BLaER1 treated with 17β-estradiol and CSF1 and Interleukin-3, amounts not matched to agents 10 nM and 100 nM (cell line): ENCODE measurements around the gene HOXD11.

Experiments used
- H3K27ac ChIP-seq, 11 experiments: shearing (Covaris generic); formaldehyde crosslinking; 2 replicates each; pipeline ENCODE4 v1.8.1; 2022
- H3K27me3 ChIP-seq, 11 experiments: shearing (Covaris generic); formaldehyde crosslinking; 2 replicates each; pipeline ENCODE4 v1.8.1; 2022
- H3K36me3 ChIP-seq, 11 experiments: shearing (Covaris generic); formaldehyde crosslinking; 2 replicates each; pipeline ENCODE4 v1.8.1; 2022
- H3K4me1 ChIP-seq, 10 experiments: shearing (Covaris generic); formaldehyde crosslinking; 2 replicates each; pipeline ENCODE4 v1.8.1; 2022
- H3K4me2 ChIP-seq, 11 experiments: shearing (Covaris generic); formaldehyde crosslinking; 2 replicates each; pipeline ENCODE4 v1.8.1; 2022
- H3K4me3 ChIP-seq, 10 experiments: shearing (Covaris generic); formaldehyde crosslinking; 2 replicates each; pipeline ENCODE4 v1.8.1; 2022
- H3K9ac ChIP-seq, 11 experiments: shearing (Covaris generic); formaldehyde crosslinking; 2 replicates each; pipeline ENCODE4 v1.8.1; 2022
- H3K9me3 ChIP-seq, 11 experiments: shearing (Covaris generic); formaldehyde crosslinking; replicated peaks in 1 of 11; 2 replicates each; pipeline ENCODE4 v1.8.1; 2022
- H4K20me1 ChIP-seq, 11 experiments: shearing (Covaris generic); formaldehyde crosslinking; 2 replicates each; pipeline ENCODE4 v1.8.1; 2022
- Cebpa-rat ChIP-seq, 11 experiments: shearing (Covaris generic); IDR thresholded peaks; 2 replicates each; pipeline ENCODE4 v1.8.1; 2022

HOXD11 gene

GRCh38 chr2:176105730-176106580 is 1.1 kb upstream of the HOXD11 start:
- Histone ChIP-seq H3K4me2 (no peak overlapping the region), H3K4me3 (0 out of 20 replicates have a peak overlapping the region, but pooled peaks of 2 of the 10 experiments have one; percentile 3 to 20), H4K20me1 (peaks cover 0 to 47% (median 11%) of the 10 kb centered on the region in 11 experiments; a peak in 10 of 22 replicates), H3K27ac (no peak overlapping the region), H3K27me3 (peaks cover 92 to 99% (median 97%) of the 10 kb centered on the region in 11 experiments), H3K9me3 (peaks cover 45 to 73% (median 54%) of the 10 kb centered on the region in 11 experiments), H3K4me1 (no peaks in the 10 kb centered on the region), H3K9ac (no peak overlapping the region), H3K36me3 (no peaks in the 10 kb centered on the region)
- TF ChIP-seq Cebpa-rat (IDR thresholded peaks at IDR 0.05) = no peak

- H3K4me2 ChIP-seq = no peak overlapping the region
- TF ChIP-seq Cebpa-rat (IDR thresholded peaks at IDR 0.05) = no peak
- H3K36me3 ChIP-seq = no peaks in the 10 kb centered on the region
- no peak overlapping the region for H3K27ac ChIP-seq
- H3K9me3 ChIP-seq = peaks cover 53 to 71% (median 58%) of the 10 kb centered on the region in 11 experiments
- no peaks in the 10 kb centered on the region for H3K4me1 ChIP-seq
- peaks cover 92 to 99% (median 97%) of the 10 kb centered on the region in 11 experiments for H3K27me3 ChIP-seq
- peaks cover 0 to 47% (median 18%) of the 10 kb centered on the region in 11 experiments; a peak in 16 of 22 replicates for H4K20me1 ChIP-seq
- H3K4me3 ChIP-seq = no peak overlapping the region
- no peak overlapping the region for H3K9ac ChIP-seq
These were observed 676 bp downstream of the HOXD11 start for GRCh38 chr2:176107731-176108181.

DNA sequence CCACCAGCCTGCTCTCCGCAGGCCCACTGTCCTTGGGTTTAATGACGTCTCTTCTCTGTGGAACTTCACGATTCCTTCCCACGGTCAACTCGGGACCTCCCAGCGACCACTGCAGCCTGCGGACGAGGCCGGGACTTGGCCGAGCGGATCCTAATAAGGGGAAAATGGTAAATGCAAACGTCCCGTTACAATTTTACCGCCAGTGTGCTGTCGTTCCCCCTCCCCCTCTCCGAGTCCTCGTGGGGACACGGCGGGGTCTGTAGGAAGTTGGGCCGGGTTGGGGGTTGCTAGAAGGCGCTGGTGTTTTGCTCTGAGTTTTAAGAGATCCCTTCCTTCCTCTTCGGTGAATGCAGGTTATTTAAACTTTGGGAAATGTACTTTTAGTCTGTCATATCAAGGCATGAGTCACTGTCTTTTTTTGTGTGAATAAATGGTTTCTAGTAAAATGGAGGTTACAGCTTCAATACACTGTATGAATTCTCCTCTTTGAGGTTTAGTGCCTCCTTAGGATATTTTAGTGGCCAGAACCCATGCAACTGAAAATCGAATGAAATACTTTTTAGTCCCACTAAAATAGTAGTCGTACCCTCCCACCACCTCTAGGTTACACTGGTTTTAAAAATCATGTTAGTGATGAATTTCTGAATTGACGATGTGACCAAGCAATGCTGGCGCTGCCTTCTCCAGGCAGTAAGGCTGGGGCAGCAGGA is 2.3 kb downstream of the HOXD11 start:
- H4K20me1 ChIP-seq = peaks cover 0 to 52% (median 28%) of the 10 kb centered on the region in 11 experiments; a peak in 17 of 22 replicates
- no peak for TF ChIP-seq Cebpa-rat (IDR thresholded peaks at IDR 0.05)
- no peak overlapping the region for H3K4me2 ChIP-seq
- H3K9me3 ChIP-seq = peaks cover 47 to 70% (median 53%) of the 10 kb centered on the region in 11 experiments
- H3K4me3 ChIP-seq = no peak overlapping the region
- no peaks in the 10 kb centered on the region for H3K36me3 ChIP-seq
- H3K4me1 ChIP-seq = no peaks in the 10 kb centered on the region
- peaks cover 92 to 99% (median 97%) of the 10 kb centered on the region in 11 experiments for H3K27me3 ChIP-seq
- no peak overlapping the region for H3K27ac ChIP-seq
- no peak overlapping the region for H3K9ac ChIP-seq

DNA sequence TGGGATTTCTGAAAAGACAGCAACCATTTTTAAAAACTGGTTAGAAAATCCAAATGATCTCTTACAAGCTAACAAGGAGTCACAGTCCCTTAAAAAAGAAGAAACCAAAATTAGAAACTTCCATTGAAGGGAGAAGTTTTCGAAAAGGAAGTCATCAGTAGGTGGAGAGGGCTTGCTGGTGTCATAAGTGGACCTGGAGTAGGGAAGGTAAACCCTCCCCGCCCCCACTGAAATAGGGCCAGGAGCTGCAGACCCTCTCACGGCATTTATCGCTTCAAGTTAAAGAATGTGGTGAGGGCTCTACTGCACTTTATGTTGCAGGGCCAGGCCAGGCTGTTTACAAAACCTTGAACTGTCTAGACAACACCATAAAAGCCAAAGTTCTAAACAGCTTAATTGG is 2.9 kb downstream of the HOXD11 start:
- no peak for TF ChIP-seq Cebpa-rat (IDR thresholded peaks at IDR 0.05)
- Histone ChIP-seq H3K36me3 (no peaks in the 10 kb centered on the region), H4K20me1 (peaks cover 0 to 53% (median 34%) of the 10 kb centered on the region in 11 experiments; a peak in 17 of 22 replicates), H3K4me2 (no peak overlapping the region), H3K9me3 (peaks cover 41 to 70% (median 51%) of the 10 kb centered on the region in 11 experiments), H3K4me1 (no peaks in the 10 kb centered on the region), H3K9ac (no peak overlapping the region), H3K4me3 (no peak overlapping the region), H3K27me3 (peaks cover 92 to 99% (median 97%) of the 10 kb centered on the region in 11 experiments), H3K27ac (no peak overlapping the region)

DNA sequence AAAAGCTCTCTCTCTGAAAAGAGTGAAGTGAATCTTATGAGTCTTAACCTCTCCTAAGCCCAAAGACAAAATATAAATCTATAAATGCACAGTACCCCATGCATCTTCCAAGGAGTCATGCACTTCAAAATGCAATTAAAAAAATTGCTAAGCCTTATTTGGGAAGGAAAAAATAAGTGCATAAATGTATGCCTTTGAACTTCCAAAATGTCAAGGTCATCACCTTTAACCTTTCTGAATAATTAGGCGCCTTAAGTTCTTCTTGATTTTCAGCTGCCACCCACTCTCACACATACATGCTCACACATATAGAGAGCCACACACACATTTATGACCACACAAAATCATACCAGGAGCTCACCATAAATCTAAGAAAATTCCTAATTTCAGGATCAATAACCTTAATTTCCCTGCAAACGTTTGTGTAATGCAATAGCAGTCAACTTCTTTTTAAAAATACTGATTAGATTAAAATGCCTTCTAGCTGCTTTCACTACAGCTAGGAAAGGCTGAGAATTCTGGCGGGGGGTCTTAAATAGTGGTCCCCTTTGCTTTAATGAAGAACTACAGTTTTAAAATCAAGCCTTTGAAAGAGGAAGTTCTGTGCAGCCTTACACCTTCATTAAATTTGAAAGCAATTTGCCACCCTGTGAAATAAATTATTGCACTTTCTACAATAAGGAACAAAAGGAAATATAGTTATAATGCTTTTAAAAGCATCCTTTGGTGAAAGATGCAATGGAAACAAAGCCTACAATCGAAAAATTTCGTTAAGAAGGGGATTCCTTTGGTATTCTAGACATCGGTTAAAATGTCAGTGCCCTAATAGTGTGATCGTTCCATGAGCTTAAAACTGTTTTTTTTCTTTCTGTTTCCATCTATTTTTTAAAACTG is 3.6 kb downstream of the HOXD11 start:
- Histone ChIP-seq H3K4me2 (no peak overlapping the region), H3K9me3 (peaks cover 34 to 66% (median 48%) of the 10 kb centered on the region in 11 experiments), H3K9ac (no peak overlapping the region), H3K4me1 (no peaks in the 10 kb centered on the region), H3K27ac (no peak overlapping the region), H3K36me3 (no peaks in the 10 kb centered on the region), H3K4me3 (no peak overlapping the region), H3K27me3 (peaks cover 92 to 99% (median 97%) of the 10 kb centered on the region in 11 experiments), H4K20me1 (peaks cover 0 to 56% (median 34%) of the 10 kb centered on the region in 11 experiments; a peak in 17 of 22 replicates)
- TF ChIP-seq Cebpa-rat (IDR thresholded peaks at IDR 0.05) = no peak

GRCh38 chr2:176111309-176111663 is 4.2 kb downstream of the HOXD11 start:
- no peaks in the 10 kb centered on the region for H3K4me1 ChIP-seq
- TF ChIP-seq Cebpa-rat (IDR thresholded peaks at IDR 0.05) = no peak
- no peaks in the 10 kb centered on the region for H3K36me3 ChIP-seq
- no peak overlapping the region for H3K9ac ChIP-seq
- H3K27ac ChIP-seq = no peak overlapping the region
- peaks cover 34 to 66% (median 48%) of the 10 kb centered on the region in 11 experiments for H3K9me3 ChIP-seq
- peaks cover 92 to 99% (median 97%) of the 10 kb centered on the region in 11 experiments for H3K27me3 ChIP-seq
- H3K4me2 ChIP-seq = no peak overlapping the region
- no peak overlapping the region for H3K4me3 ChIP-seq
- H4K20me1 ChIP-seq = peaks cover 0 to 62% (median 33%) of the 10 kb centered on the region in 11 experiments; a peak in 17 of 22 replicates

- no peak for TF ChIP-seq Cebpa-rat (IDR thresholded peaks at IDR 0.05)
- Histone ChIP-seq H3K9ac (no peak overlapping the region), H3K36me3 (no peaks in the 10 kb centered on the region), H3K9me3 (peaks cover 34 to 66% (median 48%) of the 10 kb centered on the region in 11 experiments), H3K4me3 (no peak overlapping the region), H3K4me2 (no peak overlapping the region), H3K27me3 (peaks cover 92 to 99% (median 97%) of the 10 kb centered on the region in 11 experiments), H4K20me1 (peaks cover 0 to 69% (median 33%) of the 10 kb centered on the region in 11 experiments; a peak in 17 of 22 replicates), H3K27ac (no peak overlapping the region), H3K4me1 (no peaks in the 10 kb centered on the region)
These were observed 4.8 kb downstream of the HOXD11 start for GRCh38 chr2:176111846-176112374.
